GM12892 (cell line): ENCODE measurements around the gene OPRM1.

ENCODE experiments used
- POLR2A ChIP-seq: IDR thresholded peaks from 2 replicates; pipeline ENCODE4 v1.6.1; 2011; ENCODE audit warnings: low read depth, low read length, control low read depth
- POLR2AphosphoS5 ChIP-seq: IDR thresholded peaks from 2 replicates; pipeline ENCODE4 v1.6.1; 2011; ENCODE audit warnings: low read depth, low read length, control low read depth

GRCh38 chr6:154140743-154141142 lies 101.7 kb downstream of the OPRM1 start:
- no peak for TF ChIP-seq POLR2AphosphoS5
- no peak for TF ChIP-seq POLR2A
